ENCODE results near the gene GPC6. TPM values are rescaled to one million over a fixed set of nuclear protein-coding genes. Genes with fewer than 3 reads are reported as not detected.

Gene GPC6
- total RNA-seq, 4 donors from 2014 or later, result 2.7 to 5.7 (median 4.4) TPM

DNA sequence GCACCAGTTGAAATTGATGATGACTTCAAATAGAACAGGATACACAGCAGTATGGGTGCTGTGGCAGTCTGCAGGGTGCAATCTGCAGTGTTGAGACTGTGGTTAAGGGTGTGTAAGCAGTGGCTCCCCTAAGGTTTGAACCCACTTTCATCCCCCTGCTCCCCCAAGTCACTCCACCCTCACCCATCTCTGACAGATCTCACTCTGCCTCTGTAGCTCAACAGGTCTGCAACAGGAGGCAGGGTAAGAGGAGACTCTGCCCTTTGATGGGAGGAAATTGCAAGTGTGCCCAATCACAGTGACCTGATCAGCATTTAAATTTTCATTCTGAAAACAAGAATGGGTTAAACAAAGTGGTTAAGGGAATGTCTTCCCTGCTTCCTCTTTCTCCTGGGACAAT lies 1160.4 kb downstream of the GPC6 start:
- no peak overlapping the region for H3K27ac ChIP-seq
- no peak overlapping the region for H3K4me3 ChIP-seq
- DNase-seq (ENCODE audit: low spot score in 2 of 2), result no peak
- no peaks in the 10 kb centered on the region for H3K27me3 ChIP-seq
- no peaks in the 10 kb centered on the region for H3K4me1 ChIP-seq
- H3K36me3 ChIP-seq, result no peaks in the 10 kb centered on the region
- TF ChIP-seq POLR2A (IDR thresholded peaks at IDR 0.05), result no peak
- TF ChIP-seq EP300 (IDR thresholded peaks at IDR 0.05), result no peak
- no peak for TF ChIP-seq CTCF (IDR thresholded peaks at IDR 0.05)
- TF ChIP-seq POLR2AphosphoS5 (IDR thresholded peaks at IDR 0.05), result no peak
- no peaks in the 10 kb centered on the region for H3K9me3 ChIP-seq

DNA sequence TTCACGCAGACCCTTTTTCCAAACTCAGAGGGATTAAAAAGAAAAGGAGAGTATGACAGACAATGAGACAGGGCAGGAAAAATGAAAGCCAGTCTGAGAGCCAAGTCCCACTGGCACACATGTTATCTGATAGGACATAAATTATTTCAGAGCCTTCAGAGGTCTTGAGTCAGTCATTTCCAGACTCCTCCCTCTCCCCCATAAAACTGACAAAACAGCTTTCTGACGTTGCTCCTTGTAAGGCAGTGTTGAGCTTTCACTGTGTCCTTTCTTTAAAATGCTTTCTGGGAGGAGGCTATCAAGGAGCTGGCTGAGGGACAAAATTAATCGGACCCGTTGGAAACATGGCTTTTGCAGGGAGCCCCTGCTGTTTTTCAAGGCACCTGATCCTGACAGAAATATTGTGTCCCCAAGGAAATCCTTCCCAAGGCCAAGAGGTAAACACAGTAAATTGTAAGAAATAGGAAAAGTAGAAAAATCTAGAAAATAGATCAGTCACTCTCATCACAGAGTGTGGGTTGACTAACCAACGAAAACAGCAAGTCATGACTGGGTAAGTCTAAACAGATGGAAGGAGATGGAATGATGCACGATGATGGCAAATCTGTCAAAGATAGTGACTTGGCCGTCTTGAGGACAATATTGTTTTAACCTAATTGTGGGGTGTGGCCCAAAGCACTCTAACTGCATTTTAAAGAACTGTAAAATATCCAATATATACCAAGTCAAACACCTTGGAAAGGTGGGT lies 1163.2 kb downstream of the GPC6 start:
- Histone ChIP-seq H3K9me3 (no peaks in the 10 kb centered on the region), H3K36me3 (no peaks in the 10 kb centered on the region), H3K4me3 (no peak overlapping the region), H3K4me1 (no peaks in the 10 kb centered on the region), H3K27me3 (no peaks in the 10 kb centered on the region), H3K27ac (no peak overlapping the region)
- no peak for DNase-seq (ENCODE audit: low spot score in 2 of 2)
- 50% methylated on average over 7 of the region's 7 CpGs for WGBS
- TF ChIP-seq CTCF (IDR thresholded peaks at IDR 0.05), result no peak
- no peak for TF ChIP-seq POLR2A (IDR thresholded peaks at IDR 0.05)
- TF ChIP-seq EP300 (IDR thresholded peaks at IDR 0.05), result no peak
- no peak for TF ChIP-seq POLR2AphosphoS5 (IDR thresholded peaks at IDR 0.05)

GRCh38 chr13:94390881-94391280 lies 1164.3 kb downstream of the GPC6 start:
- DNase-seq (ENCODE audit: low spot score in 2 of 2), result no peak
- H3K4me3 ChIP-seq, result no peak overlapping the region
- WGBS, result 41% methylated on average over 2 of the region's 2 CpGs
- H3K27me3 ChIP-seq, result no peaks in the 10 kb centered on the region
- TF ChIP-seq EP300 (IDR thresholded peaks at IDR 0.05), result no peak
- TF ChIP-seq POLR2AphosphoS5 (IDR thresholded peaks at IDR 0.05), result no peak
- TF ChIP-seq POLR2A (IDR thresholded peaks at IDR 0.05), result no peak
- TF ChIP-seq CTCF (IDR thresholded peaks at IDR 0.05), result no peak
- no peak overlapping the region for H3K27ac ChIP-seq
- H3K4me1 ChIP-seq, result no peaks in the 10 kb centered on the region
- H3K36me3 ChIP-seq, result no peaks in the 10 kb centered on the region
- H3K9me3 ChIP-seq, result no peaks in the 10 kb centered on the region

DNA sequence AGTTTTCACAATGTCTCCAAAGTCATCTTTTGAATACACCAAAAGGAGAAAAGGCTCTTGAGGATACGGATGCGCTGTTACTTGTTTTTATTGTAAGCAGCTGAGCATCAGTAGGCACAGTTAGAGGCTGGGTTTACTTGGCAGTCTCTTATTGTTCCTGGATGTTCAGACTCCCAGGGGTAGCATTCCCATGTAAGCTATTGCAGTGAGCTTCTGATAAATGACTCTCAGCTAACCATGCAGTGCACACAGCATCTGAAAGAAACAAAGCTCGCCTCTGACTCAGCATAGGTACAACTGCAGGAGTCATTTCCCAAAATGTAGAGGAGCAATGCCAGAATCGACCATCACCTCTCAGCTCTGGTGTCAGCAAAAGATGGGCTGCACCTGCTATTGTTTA lies 1168.1 kb downstream of the GPC6 start:
- 84% methylated on average over 4 of the region's 4 CpGs for whole genome bisulfite sequencing
- DNase-seq (ENCODE audit: low spot score in 2 of 2), result no peak
- Histone ChIP-seq H3K27ac (no peak overlapping the region), H3K9me3 (no peaks in the 10 kb centered on the region), H3K4me1 (no peaks in the 10 kb centered on the region), H3K36me3 (no peaks in the 10 kb centered on the region), H3K27me3 (no peaks in the 10 kb centered on the region), H3K4me3 (no peak overlapping the region)
- TF ChIP-seq EP300 (IDR thresholded peaks at IDR 0.05) (no peak), POLR2AphosphoS5 (IDR thresholded peaks at IDR 0.05) (no peak), CTCF (IDR thresholded peaks at IDR 0.05) (no peak), POLR2A (IDR thresholded peaks at IDR 0.05) (no peak)

GRCh38 chr13:94395860-94396259 lies 1169.3 kb downstream of the GPC6 start:
- 70% methylated on average over 5 of the region's 5 CpGs for WGBS
- no peak for TF ChIP-seq POLR2AphosphoS5 (IDR thresholded peaks at IDR 0.05)
- no peak for TF ChIP-seq POLR2A (IDR thresholded peaks at IDR 0.05)
- no peak for TF ChIP-seq CTCF (IDR thresholded peaks at IDR 0.05)
- TF ChIP-seq EP300 (IDR thresholded peaks at IDR 0.05), result no peak
- no peaks in the 10 kb centered on the region for H3K9me3 ChIP-seq

More at GRCh38 chr13:94395860-94396259, 1169.3 kb downstream of the GPC6 start:
- Histone ChIP-seq H3K4me1 (no peaks in the 10 kb centered on the region), H3K4me3 (no peak overlapping the region), H3K27me3 (no peaks in the 10 kb centered on the region), H3K27ac (no peak overlapping the region), H3K36me3 (no peaks in the 10 kb centered on the region)
- no peak for DNase-seq (ENCODE audit: low spot score in 2 of 2)

Data from suprapubic skin (tissue), 4 donors.